ENCODE data around the gene SCFD2.

Gene SCFD2

GRCh38 chr4:53132132-53132891 is 233.5 kb downstream of the SCFD2 start:
- no peak for DNase-seq

GRCh38 chr4:53131562-53131925 is 234.3 kb downstream of the SCFD2 start:
- DNase-seq, result no peak

- no peak for DNase-seq
Observed at GRCh38 chr4:53130896-53131561, 234.8 kb downstream of the SCFD2 start.

- no peak for DNase-seq
Observed at GRCh38 chr4:53128706-53129357, 237.0 kb downstream of the SCFD2 start.

- DNase-seq, result no peak
Observed at GRCh38 chr4:53128231-53128630, 237.6 kb downstream of the SCFD2 start.

- DNase-seq, result no peak
Observed at GRCh38 chr4:53127365-53127764, 238.5 kb downstream of the SCFD2 start.

- no peak for DNase-seq
Observed at GRCh38 chr4:53126099-53126498, 239.8 kb downstream of the SCFD2 start.

GRCh38 chr4:53123819-53124218 is 242.0 kb downstream of the SCFD2 start:
- DNase-seq, result no peak

GRCh38 chr4:53123171-53123570 is 242.7 kb downstream of the SCFD2 start:
- DNase-seq, result no peak

GRCh38 chr4:53122280-53123116 is 243.4 kb downstream of the SCFD2 start:
- no peak for DNase-seq

- no peak for DNase-seq
Observed at GRCh38 chr4:53121264-53121865, 244.5 kb downstream of the SCFD2 start.

GRCh38 chr4:53120778-53121177 is 245.1 kb downstream of the SCFD2 start:
- no peak for DNase-seq

GRCh38 chr4:53119680-53120079 is 246.2 kb downstream of the SCFD2 start:
- DNase-seq, result no peak

GRCh38 chr4:53118676-53119075 is 247.2 kb downstream of the SCFD2 start:
- DNase-seq, result no peak

GRCh38 chr4:53116954-53117353 is 248.9 kb downstream of the SCFD2 start:
- no peak for DNase-seq

GRCh38 chr4:53113431-53114225 is 252.2 kb downstream of the SCFD2 start:
- no peak for DNase-seq

- no peak for DNase-seq
Observed at GRCh38 chr4:53105313-53105712, 260.5 kb downstream of the SCFD2 start.

GRCh38 chr4:53103481-53103880 is 262.4 kb downstream of the SCFD2 start:
- no peak for DNase-seq

GRCh38 chr4:53101191-53101581 is 264.7 kb downstream of the SCFD2 start:
- DNase-seq, result no peak

GRCh38 chr4:53100501-53101190 is 265.2 kb downstream of the SCFD2 start:
- DNase-seq, result no peak

- DNase-seq, result no peak
Observed at GRCh38 chr4:53098681-53099121, 267.2 kb downstream of the SCFD2 start.
